K562 (cell line): ENCODE measurements around the gene LSM12. TPM values are rescaled to one million over a fixed set of nuclear protein-coding genes. Genes with fewer than 3 reads are reported as not detected.
A peak's percentile ranks its signal among the peaks of the same experiment; 100 is the strongest.

ENCODE experiments used
- ATAC-seq: fragments of 200-7000 bp; cut with Tn5 transposase; 3 replicates; pipeline ENCODE4 v1.9.1; 2020; ENCODE audit warnings: moderate library complexity
- BruUV-seq: library from RNA; stranded (reverse); fragments of 400-500 nt; replicated peaks from 2 replicates; lab custom pipeline; 2021; lab: Mats Ljungman, UMichigan
- CTCF ChIA-PET: fragments of 300-600 bp; formaldehyde crosslinking; extraction: SDS; loops from one replicate; lab custom pipeline; 2021; ENCODE audit warnings: low intra/inter-chr PET ratio; lab: Yijun Ruan, JAX
- POLR2A ChIA-PET: fragments of 300-600, 350-650 bp; sonication (Branson Sonifier 250); formaldehyde crosslinking; extraction: SDS; loops from one replicate; lab custom pipeline; 2021; ENCODE audit warnings: antibody characterized with exemption, inconsistent platforms; lab: Yijun Ruan, JAX
- DNase-seq, 4 experiments: peaks; one replicate each; pipeline versions ENCODE4 v3.0.0 to v3.0.0-alpha.2; 2011 to 2018; ENCODE audit warnings: low spot score in 3 of 4, mixed read lengths in 3 of 4; ENCODE audit errors: extremely low read depth in 1 of 4
- FAIRE-seq: peaks from 2 replicates; lab custom pipeline; 2011; peaks lifted over from hg19 to GRCh38; lab: Jason Lieb, UNC
- H2AFZ ChIP-seq: 2 replicates; pipeline ENCODE4 v1.6.0; 2011; ENCODE audit warnings: low read depth, low read length, control low read depth, inconsistent platforms
- H3K27ac ChIP-seq: fragments of 200-600 bp; 3 replicates; pipeline ENCODE4 v1.8.0; 2011; ENCODE audit warnings: low read depth, mild to moderate bottlenecking, control low read depth, inconsistent platforms, low read length, moderate library complexity, mixed read lengths; ENCODE audit errors: extremely low read depth
- H3K27me3 ChIP-seq, 2 experiments: fragments of 300-600 bp in 1 of 2; 2 replicates in 1 of 2; 3 replicates in 1 of 2; pipeline versions ENCODE4 v1.6.0 to v1.8.0; 2011; ENCODE audit warnings: inconsistent platforms in 2 of 2, low read length in 2 of 2, mild to moderate bottlenecking in 1 of 2, mixed read lengths in 1 of 2, moderate library complexity in 1 of 2; ENCODE audit not compliant: control insufficient read depth in 2 of 2, insufficient read depth in 2 of 2
- H3K36me3 ChIP-seq: fragments of 300-600 bp; 3 replicates; pipeline ENCODE4 v1.8.0; 2011; ENCODE audit warnings: mild to moderate bottlenecking, low read length, inconsistent platforms; ENCODE audit not compliant: control insufficient read depth, insufficient read depth
- H3K4me1 ChIP-seq, 2 experiments: fragments of 200-600 bp in 1 of 2; replicated peaks in 1 of 2; 2 replicates in 1 of 2; 3 replicates in 1 of 2; pipeline versions ENCODE4 v1.5.1 to v1.8.0; 2011; ENCODE audit warnings: inconsistent platforms in 2 of 2, low read length in 2 of 2, mild to moderate bottlenecking in 1 of 2, mixed read lengths in 1 of 2, moderate library complexity in 1 of 2; ENCODE audit not compliant: control insufficient read depth in 2 of 2, insufficient read depth in 2 of 2
- H3K4me2 ChIP-seq: 2 replicates; pipeline ENCODE4 v1.6.1; 2011; ENCODE audit warnings: low read length, control low read depth, inconsistent platforms, mixed read lengths; ENCODE audit not compliant: insufficient read depth
- H3K4me3 ChIP-seq: fragments of 200-600 bp; sonication (generic), shearing (Covaris generic); 2 replicates; pipeline ENCODE4 v1.5.1; 2016; ENCODE audit warnings: control low read depth, inconsistent platforms
- H3K79me2 ChIP-seq: fragments of 200-600 bp; 3 replicates; pipeline ENCODE4 v1.8.0; 2011; ENCODE audit warnings: low read length, inconsistent platforms; ENCODE audit not compliant: control insufficient read depth, insufficient read depth
- H3K9ac ChIP-seq, 2 experiments: 2 replicates each; pipeline versions ENCODE4 v1.6.0 to v1.6.1; 2011; ENCODE audit warnings: low read depth in 2 of 2, low read length in 2 of 2, control low read depth in 1 of 2, inconsistent platforms in 1 of 2, mild to moderate bottlenecking in 1 of 2, mixed read lengths in 1 of 2; ENCODE audit not compliant: insufficient read depth in 1 of 2
- H3K9me1 ChIP-seq: one replicate; pipeline ENCODE4 v1.6.0; 2011; ENCODE audit warnings: inconsistent platforms, mild to moderate bottlenecking, low read length, moderate library complexity; ENCODE audit not compliant: control insufficient read depth, insufficient read depth
- H3K9me3 ChIP-seq: replicated peaks from 2 replicates; pipeline ENCODE4 v1.5.1; 2011; ENCODE audit warnings: low read depth, low read length, inconsistent platforms; ENCODE audit not compliant: control insufficient read depth, insufficient read depth
- H4K20me1 ChIP-seq: replicated peaks from 2 replicates; pipeline ENCODE4 v1.6.1; 2011; ENCODE audit warnings: low read length, inconsistent platforms, mixed read lengths; ENCODE audit not compliant: control insufficient read depth, insufficient read depth
- BHLHE40 ChIP-seq: IDR thresholded peaks from 2 replicates; pipeline ENCODE4 v1.6.1; 2011; ENCODE audit warnings: low read length, improper control_type of control experiment
- LEF1 ChIP-seq: fragments of 450-650 bp; IDR thresholded peaks from 2 replicates; pipeline ENCODE4 v1.6.1; 2016; ENCODE audit warnings: mild to moderate bottlenecking
- MITF ChIP-seq: IDR thresholded peaks from 2 replicates; pipeline ENCODE4 v1.6.1; 2014; ENCODE audit warnings: antibody characterized with exemption
- NCOA1 ChIP-seq: fragments of 450-650 bp; IDR thresholded peaks from 2 replicates; pipeline ENCODE4 v1.6.1; 2016; ENCODE audit warnings: low read depth
- POLR2AphosphoS5 ChIP-seq: IDR thresholded peaks from 2 replicates; pipeline ENCODE4 v1.6.1; 2011; ENCODE audit warnings: mild to moderate bottlenecking, low read depth, low read length, moderate library complexity; ENCODE audit not compliant: control insufficient read depth, insufficient read depth
- RFX1 ChIP-seq: fragments of 450-650 bp; IDR thresholded peaks from 2 replicates; pipeline ENCODE4 v1.6.1; 2016; ENCODE audit warnings: mild to moderate bottlenecking, moderate library complexity
- SRF ChIP-seq, 2 experiments: fragments of 250-450, 450-650 bp in 1 of 2; sonication (Bioruptor Pico) in 1 of 2; sonication (generic) in 1 of 2; formaldehyde crosslinking; IDR thresholded peaks; 2 replicates each; pipeline versions ENCODE4 v1.5.0 to v1.5.1; 2020 to 2022; ENCODE audit warnings: mild to moderate bottlenecking in 1 of 2, missing genetic modification reagents in 1 of 2
- U2AF1 ChIP-seq: fragments of 200-400 bp; formaldehyde crosslinking; optimal IDR thresholded peaks from 2 replicates; pipeline ENCODE3; 2017; ENCODE audit warnings: mild to moderate bottlenecking, low read depth, low read length, moderate library complexity
- YY1 ChIP-seq, 3 experiments: IDR thresholded peaks; 2 replicates each; pipeline ENCODE4 v1.6.1; 2011; ENCODE audit warnings: low read length in 2 of 3, mild to moderate bottlenecking in 2 of 3, moderate library complexity in 2 of 3, borderline replicate concordance in 1 of 3, control low read depth in 1 of 3, low read depth in 1 of 3; ENCODE audit not compliant: insufficient read depth in 3 of 3, insufficient replicate concordance in 2 of 3, control insufficient read depth in 1 of 3, insufficient read length in 1 of 3; ENCODE audit errors: extremely low read depth in 1 of 3
- ZNF140 ChIP-seq: fragments of 250-450 bp; sonication (Bioruptor Pico); IDR thresholded peaks from 2 replicates; pipeline ENCODE4 v1.8.0; 2021; ENCODE audit warnings: moderate library complexity, mild to moderate bottlenecking, inconsistent platforms
- ZNF512 ChIP-seq: IDR thresholded peaks from 2 replicates; pipeline ENCODE4 v1.6.1; 2016; ENCODE audit warnings: missing genetic modification characterization, missing compliant biosample characterization
- ZNF589 ChIP-seq: fragments of 200-800 bp; sonication (Bioruptor generic); IDR thresholded peaks from 2 replicates; pipeline ENCODE4 v1.6.1; 2016; ENCODE audit warnings: low read depth, missing genetic modification characterization, missing compliant biosample characterization
- whole genome bisulfite sequencing: fragments of 100-300 bp; shearing (Covaris generic); methylation state at CpG from one replicate; pipeline ENCODE4 v1.1.6; 2016; ENCODE audit warnings: low coverage, mixed read lengths; ENCODE audit not compliant: insufficient coverage; ENCODE audit errors: missing lambda C conversion rate; 5-methylcytosine and 5-hydroxymethylcytosine counted together
- in situ Hi-C: fragments of 300-500 bp; cut with MboI; formaldehyde crosslinking; loops from 4 replicates; pipeline ENCODE4 v1.15.0; 2018; ENCODE audit warnings: inconsistent platforms, mixed read lengths
- intact Hi-C: fragments of 100-400 bp; cut with micrococcal nuclease; formaldehyde crosslinking; loops from 2 replicates; pipeline ENCODE4 v1.14.2; 2022
- polyA plus RNA-seq, 8 experiments: library from polyadenylated mRNA; depleted of rRNA in 4 of 8; stranded (reverse) in 5 of 8; unstranded in 3 of 8; fragments of >200 nt; fragmentation: Nextera tagmentation in 2 of 8; fragmentation: Illumina TruSeq in 1 of 8; extraction: Ambion mirVana in 2 of 8; extraction: Trizol in 1 of 8; gene quantifications; 2 replicates each; pipeline versions ENCODE4 v1.2.1 to v1.2.3, GENCODE V29; 2011 to 2014; ENCODE audit warnings: inconsistent platforms in 1 of 8, missing spikeins in 1 of 8
- total RNA-seq, 7 experiments: library from RNA; depleted of rRNA in 6 of 7; stranded (reverse); fragments of >200 nt in 6 of 7; fragmentation: Illumina TruSeq in 2 of 7; extraction: Trizol in 2 of 7; gene quantifications; 2 replicates each; pipeline versions ENCODE4 v1.2.1 to v1.2.3, GENCODE V29; 2011 to 2021; ENCODE audit warnings: low replicate concordance in 1 of 7

LSM12 gene
- total and polyA plus RNA-seq, 9 of the 15 experiments (the other 6 are each of a cell fraction or from before 2014, with no cell fraction given), result 53.0 to 258 (median 89.3) TPM

- ChIA-PET CTCF (no interaction called here), POLR2A (interaction anchor here (0.6 to 1.2 kb wide), 3 partner anchors 10 to 34 kb away, joined by 3 read pairs; no protein-coding TSS in a partner anchor)
- no peak for ATAC-seq
- WGBS, result 74% methylated on average over 18 of the region's 21 CpGs
- intact Hi-C loops (no loop called here), in situ Hi-C loops (no loop called here)
- Histone ChIP-seq H3K4me1 (peaks cover 17 to 47% of the 10 kb centered on the region in 2 experiments), H3K9ac (peak overlapping the region in 1 of 2 experiments; percentile 65; a peak in 1 of 4 replicates), H3K27me3 (no peaks in the 10 kb centered on the region), H3K4me3 (no peak overlapping the region), H3K27ac (no peak overlapping the region; the same call in 2 of the 3 replicates), H3K36me3 (peaks cover 27% of the 10 kb centered on the region; the same call in 1 of the 3 replicates), H3K9me1 (peaks cover 4% of the 10 kb centered on the region), H2AFZ (no peak overlapping the region), H3K4me2 (no peak overlapping the region), H4K20me1 (no peaks in the 10 kb centered on the region), H3K9me3 (no peaks in the 10 kb centered on the region), H3K79me2 (no peaks in the 10 kb centered on the region; the same call in 2 of the 3 replicates)
- no TSS peak for BruUV-seq
- FAIRE-seq, result no peak
- no peak for DNase-seq
- TF ChIP-seq MITF (no peak), ZNF140 (CRISPR knock-in tag) (no peak), POLR2AphosphoS5 (no peak), NCOA1 (no peak), RFX1 (no peak), BHLHE40 (no peak), YY1 (IDR thresholded peaks at IDR 0.05; ENCODE audit: borderline replicate concordance in 1 of 3, control insufficient read depth in 1 of 3, extremely low read depth in 1 of 3, insufficient read depth in 3 of 3, insufficient read length in 1 of 3, insufficient replicate concordance in 2 of 3, low read depth in 1 of 3, low read length in 2 of 3) (no peak), ZNF512 (tag) (no peak), SRF (CRISPR knock-in tag; IDR thresholded peaks at IDR 0.05) (no peak), U2AF1 (no peak), ZNF589 (CRISPR knock-in tag) (no peak), LEF1 (no peak)
Observed at GRCh38 chr17:44082256-44082927, 15.9 kb upstream of the LSM12 start.
